ENCODE results near the gene RPS14.
"Not testable (repeated sequence)": the region's sequence is repeated elsewhere in the genome, so short reads cannot be mapped to it uniquely, and the experiment has no call there.

The RPS14 gene

GRCh38 chr5:150481972-150482406 is 32.5 kb upstream of the RPS14 start:
- in situ Hi-C loops (cut with MboI; ENCODE audit: low pct_unique_long_range_greater_than_20kb, low sequenced_read_pairs, unreplicated experiment) = no loop called here
- no peak for DNase-seq (ENCODE audit: low spot score)
- TF ChIP-seq CTCF (IDR thresholded peaks at IDR 0.05; ENCODE audit: extremely low read depth, insufficient read depth, missing control alignments) = no peak

- no peak for TF ChIP-seq CTCF (IDR thresholded peaks at IDR 0.05; ENCODE audit: extremely low read depth, insufficient read depth, missing control alignments)
- in situ Hi-C loops (cut with MboI; ENCODE audit: low pct_unique_long_range_greater_than_20kb, low sequenced_read_pairs, unreplicated experiment) = no loop called here
- DNase-seq (ENCODE audit: low spot score) = no peak
These were observed 32.1 kb upstream of the RPS14 start for GRCh38 chr5:150481708-150481965.

- DNase-seq (ENCODE audit: low spot score) = no peak
- in situ Hi-C loops (cut with MboI; ENCODE audit: low pct_unique_long_range_greater_than_20kb, low sequenced_read_pairs, unreplicated experiment) = no loop called here
- no peak for TF ChIP-seq CTCF (IDR thresholded peaks at IDR 0.05; ENCODE audit: extremely low read depth, insufficient read depth, missing control alignments)
These were observed 29.9 kb upstream of the RPS14 start for GRCh38 chr5:150479416-150479815.

GRCh38 chr5:150476568-150476967 is 27.0 kb upstream of the RPS14 start:
- DNase-seq (ENCODE audit: low spot score); in situ Hi-C loops (cut with MboI; ENCODE audit: low pct_unique_long_range_greater_than_20kb, low sequenced_read_pairs, unreplicated experiment): not testable (repeated sequence)

- no peak for TF ChIP-seq CTCF (IDR thresholded peaks at IDR 0.05; ENCODE audit: extremely low read depth, insufficient read depth, missing control alignments)
- in situ Hi-C loops (cut with MboI; ENCODE audit: low pct_unique_long_range_greater_than_20kb, low sequenced_read_pairs, unreplicated experiment) = no loop called here
- DNase-seq (ENCODE audit: low spot score) = no peak
These were observed 24.3 kb upstream of the RPS14 start for GRCh38 chr5:150473673-150474358.

GRCh38 chr5:150469718-150470469 is 20.4 kb upstream of the RPS14 start:
- no peak for DNase-seq (ENCODE audit: low spot score)
- in situ Hi-C loops (cut with MboI; ENCODE audit: low pct_unique_long_range_greater_than_20kb, low sequenced_read_pairs, unreplicated experiment) = no loop called here
- no peak for TF ChIP-seq CTCF (IDR thresholded peaks at IDR 0.05; ENCODE audit: extremely low read depth, insufficient read depth, missing control alignments)

- DNase-seq (ENCODE audit: low spot score) = no peak
- in situ Hi-C loops (cut with MboI; ENCODE audit: low pct_unique_long_range_greater_than_20kb, low sequenced_read_pairs, unreplicated experiment) = no loop called here
- TF ChIP-seq CTCF (IDR thresholded peaks at IDR 0.05; ENCODE audit: extremely low read depth, insufficient read depth, missing control alignments) = no peak
These were observed 18.7 kb upstream of the RPS14 start for GRCh38 chr5:150468206-150468605.

Measured in GM13977 (cell line).